ENCODE measurements around the gene DNAJB8. TPM values are rescaled to one million over a fixed set of nuclear protein-coding genes. Genes with fewer than 3 reads are reported as not detected.

Gene DNAJB8
- total RNA-seq, 4 donors from 2014 or later, result not detected

DNA sequence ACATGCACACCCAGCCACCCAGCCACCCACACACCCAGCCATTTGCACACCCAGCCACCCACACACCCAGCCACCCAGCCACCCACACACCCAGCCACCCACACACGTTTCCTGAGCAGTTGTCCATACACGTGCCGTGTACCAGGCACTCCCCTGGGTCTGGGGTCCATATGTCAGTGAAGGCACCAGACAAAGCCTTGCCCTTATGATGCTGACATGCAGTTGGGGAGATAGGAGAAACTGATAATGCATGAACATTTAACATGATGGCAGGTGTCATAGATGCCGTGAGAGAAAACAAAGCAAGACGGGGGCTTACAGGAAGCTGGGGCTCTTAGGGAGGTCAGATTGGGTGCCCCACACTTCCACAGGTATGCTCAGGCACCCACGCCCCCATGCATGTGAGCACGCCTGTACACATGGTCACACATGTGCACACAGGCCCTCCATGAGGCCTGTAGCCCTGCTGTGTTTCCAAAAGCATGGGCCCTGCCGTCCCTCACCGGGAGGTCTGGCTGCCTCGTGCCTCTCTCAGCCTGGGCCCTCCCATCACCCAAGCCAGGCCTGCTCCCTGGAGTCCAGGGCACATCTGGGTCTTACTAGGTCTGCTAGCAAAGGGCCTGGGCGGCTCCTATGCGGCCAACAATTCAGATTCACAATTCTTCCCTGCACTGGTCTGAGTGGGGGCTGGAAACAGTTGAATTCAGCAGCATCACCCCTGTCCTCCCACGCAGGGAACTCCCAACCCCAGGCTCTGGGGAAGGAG is 3.6 kb upstream of the DNAJB8 start:
- DNase-seq (ENCODE audit: low spot score in 2 of 2), result no peak
- TF ChIP-seq POLR2A (IDR thresholded peaks at IDR 0.05), result no peak
- TF ChIP-seq, protein P1, sequence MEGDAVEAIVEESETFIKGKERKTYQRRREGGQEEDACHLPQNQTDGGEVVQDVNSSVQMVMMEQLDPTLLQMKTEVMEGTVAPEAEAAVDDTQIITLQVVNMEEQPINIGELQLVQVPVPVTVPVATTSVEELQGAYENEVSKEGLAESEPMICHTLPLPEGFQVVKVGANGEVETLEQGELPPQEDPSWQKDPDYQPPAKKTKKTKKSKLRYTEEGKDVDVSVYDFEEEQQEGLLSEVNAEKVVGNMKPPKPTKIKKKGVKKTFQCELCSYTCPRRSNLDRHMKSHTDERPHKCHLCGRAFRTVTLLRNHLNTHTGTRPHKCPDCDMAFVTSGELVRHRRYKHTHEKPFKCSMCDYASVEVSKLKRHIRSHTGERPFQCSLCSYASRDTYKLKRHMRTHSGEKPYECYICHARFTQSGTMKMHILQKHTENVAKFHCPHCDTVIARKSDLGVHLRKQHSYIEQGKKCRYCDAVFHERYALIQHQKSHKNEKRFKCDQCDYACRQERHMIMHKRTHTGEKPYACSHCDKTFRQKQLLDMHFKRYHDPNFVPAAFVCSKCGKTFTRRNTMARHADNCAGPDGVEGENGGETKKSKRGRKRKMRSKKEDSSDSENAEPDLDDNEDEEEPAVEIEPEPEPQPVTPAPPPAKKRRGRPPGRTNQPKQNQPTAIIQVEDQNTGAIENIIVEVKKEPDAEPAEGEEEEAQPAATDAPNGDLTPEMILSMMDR (IDR thresholded peaks at IDR 0.05), result no peak
- intact Hi-C loops (cut with DNase I; ENCODE audit: low total_unique reads), result no loop called here
- WGBS, 2 donors, result 68 to 71% methylated on average over 12 to 13 of the region's 13 CpGs
- H3K4me3 ChIP-seq (ENCODE audit: low read depth, poor library complexity, severe bottlenecking), result no peak overlapping the region

DNA sequence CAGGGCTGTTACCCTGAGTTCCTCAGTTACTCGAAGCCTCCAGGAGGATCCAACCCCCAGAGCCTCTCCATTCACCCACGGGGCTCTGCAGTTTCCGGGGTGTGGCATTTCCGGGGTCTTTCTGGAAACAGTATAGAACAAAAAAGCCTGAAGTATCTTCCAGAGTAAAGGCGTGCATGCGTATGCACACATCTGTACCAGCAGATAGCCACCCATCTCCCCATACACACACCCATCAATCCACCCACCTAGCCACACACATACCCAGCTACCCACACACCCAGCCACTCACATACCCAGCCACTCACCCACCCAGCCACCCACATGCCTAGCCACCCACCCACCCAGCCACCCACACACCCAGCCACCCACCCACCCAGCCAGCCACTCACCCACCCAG is 2.9 kb upstream of the DNAJB8 start:
- intact Hi-C loops (cut with DNase I; ENCODE audit: low total_unique reads), result no loop called here
- 73 to 74% methylated on average over 6 of the region's 6 CpGs for WGBS, 2 donors
- no peak for TF ChIP-seq POLR2A (IDR thresholded peaks at IDR 0.05)
- no peak for DNase-seq (ENCODE audit: low spot score in 2 of 2)
- H3K4me3 ChIP-seq (ENCODE audit: low read depth, poor library complexity, severe bottlenecking), result no peak overlapping the region

DNA sequence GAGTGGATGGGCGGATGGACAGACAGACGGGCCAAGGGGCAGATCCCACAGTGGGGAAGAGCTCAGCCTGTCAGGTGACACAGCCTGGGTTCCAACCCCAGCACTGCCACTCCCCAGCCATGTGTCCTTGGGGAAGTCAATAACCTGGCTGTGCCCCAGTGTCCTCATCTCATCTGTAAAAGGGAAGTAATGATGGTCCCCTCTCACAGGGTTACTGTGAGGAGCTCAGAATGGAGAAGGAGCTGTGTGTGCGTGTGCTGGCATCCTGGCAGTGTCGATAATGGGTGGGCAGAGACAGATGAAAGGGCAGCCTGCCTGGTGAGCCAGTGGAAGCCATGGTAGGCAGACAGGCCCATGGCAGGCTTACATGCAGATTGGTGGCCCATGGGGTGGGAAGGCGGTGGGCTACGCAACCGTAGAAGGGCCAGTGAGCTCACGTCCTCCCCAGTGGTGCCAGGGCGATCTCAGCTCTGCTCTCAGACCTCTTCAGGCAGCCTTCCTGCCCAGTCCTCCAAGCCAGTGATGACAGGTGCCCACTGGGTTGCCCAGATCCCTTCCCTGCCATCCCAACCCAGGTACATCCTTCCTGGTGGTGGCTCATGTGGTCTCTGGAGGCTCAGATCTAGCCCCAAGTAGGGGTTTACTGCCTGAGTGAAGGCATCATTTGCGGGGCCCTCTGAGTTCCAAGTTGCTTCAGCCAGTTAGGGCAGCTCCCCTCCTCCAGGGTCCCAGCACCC is 2.3 kb upstream of the DNAJB8 start:
- no peak overlapping the region for H3K4me3 ChIP-seq (ENCODE audit: low read depth, poor library complexity, severe bottlenecking)
- WGBS, 2 donors, result 89% methylated on average over 10 of the region's 10 CpGs
- TF ChIP-seq, protein P1 (IDR thresholded peaks at IDR 0.05), result no peak
- TF ChIP-seq POLR2A (IDR thresholded peaks at IDR 0.05), result no peak
- DNase-seq (ENCODE audit: low spot score in 2 of 2), result no peak
- intact Hi-C loops (cut with DNase I; ENCODE audit: low total_unique reads), result no loop called here

DNA sequence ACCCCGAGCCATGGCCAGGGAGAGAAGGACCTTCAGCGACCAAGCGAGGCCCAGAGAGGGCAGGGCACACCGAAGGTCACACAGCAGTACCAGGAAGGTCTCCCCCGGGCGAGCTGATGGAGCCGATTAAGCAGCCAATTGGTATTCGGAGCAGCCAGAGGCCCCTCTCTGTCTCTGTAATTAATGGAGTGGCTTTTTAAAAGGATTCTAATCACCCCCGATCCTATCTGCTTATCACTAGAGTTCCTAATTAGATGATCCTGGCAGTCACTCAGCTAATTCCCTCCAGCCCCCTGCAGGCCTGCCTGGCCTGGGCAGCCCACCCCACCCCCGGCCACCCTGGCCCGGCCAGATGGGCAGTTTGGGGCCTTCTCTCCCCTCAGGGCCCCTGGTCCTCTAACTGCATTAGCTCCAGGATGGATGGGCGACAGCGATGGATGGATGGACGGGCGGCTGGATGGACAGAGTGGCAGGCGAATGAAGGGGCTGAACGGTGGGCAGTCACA is 1.6 kb upstream of the DNAJB8 start:
- no peak overlapping the region for H3K4me3 ChIP-seq (ENCODE audit: low read depth, poor library complexity, severe bottlenecking)
- intact Hi-C loops (cut with DNase I; ENCODE audit: low total_unique reads), result no loop called here
- no peak for DNase-seq (ENCODE audit: low spot score in 2 of 2)
- WGBS, 2 donors, result 76 to 84% methylated on average over 17 of the region's 17 CpGs
- TF ChIP-seq POLR2A (IDR thresholded peaks at IDR 0.05), result no peak
- TF ChIP-seq, protein P1 (IDR thresholded peaks at IDR 0.05), result no peak

DNA sequence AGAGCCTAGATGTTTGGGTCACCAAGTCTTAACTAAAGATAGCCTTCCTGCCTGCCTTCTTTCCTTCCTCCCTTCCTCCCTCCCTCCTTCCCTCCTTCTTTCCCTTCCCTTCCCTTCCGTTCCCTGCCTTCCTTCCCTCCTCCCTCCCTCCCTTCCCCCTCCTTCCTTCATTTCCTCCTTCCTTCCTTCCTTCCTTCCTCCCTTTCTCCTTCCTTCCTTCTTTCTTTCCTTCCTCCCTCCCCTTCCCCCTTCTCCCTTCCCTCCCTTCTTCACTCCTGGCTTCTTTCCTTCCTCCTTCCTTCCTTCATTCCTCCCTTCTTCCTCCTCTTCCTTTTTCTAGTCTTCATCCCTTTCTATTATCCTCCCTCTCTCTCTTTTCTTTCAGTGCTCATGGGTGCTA is 2.0 kb downstream of the DNAJB8 start:
- TF ChIP-seq, protein P1 (IDR thresholded peaks at IDR 0.05), result no peak
- TF ChIP-seq POLR2A (IDR thresholded peaks at IDR 0.05), result no peak
- H3K4me3 ChIP-seq (ENCODE audit: low read depth, poor library complexity, severe bottlenecking), result no peak overlapping the region
- intact Hi-C loops (cut with DNase I; ENCODE audit: low total_unique reads), result no loop called here
- no peak for DNase-seq (ENCODE audit: low spot score in 2 of 2)
- 36 to 39% methylated on average over 1 of the region's 1 CpG for WGBS, 2 donors

DNA sequence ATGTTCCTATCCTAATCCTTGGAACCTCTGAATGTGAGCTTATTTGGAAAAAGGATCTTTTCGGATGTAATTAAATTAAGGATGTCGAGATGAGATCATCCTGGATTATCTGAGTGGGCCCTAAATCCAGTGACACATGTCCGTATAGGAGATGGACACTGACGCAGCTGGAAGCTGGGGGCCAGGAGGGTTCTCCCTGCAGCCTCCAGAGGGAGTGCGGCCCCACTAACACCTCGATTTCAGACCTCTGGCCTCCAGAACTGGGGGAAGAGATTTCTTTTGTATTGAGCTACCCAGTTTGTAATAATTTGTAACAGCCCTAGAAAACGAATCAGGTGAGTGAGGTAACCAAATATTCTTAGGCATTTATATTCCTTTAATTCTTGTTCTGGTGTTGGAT is 2.5 kb downstream of the DNAJB8 start:
- TF ChIP-seq, protein P1 (IDR thresholded peaks at IDR 0.05), result no peak
- no peak for TF ChIP-seq POLR2A (IDR thresholded peaks at IDR 0.05)
- WGBS, 2 donors, result 67 to 71% methylated on average over 7 of the region's 7 CpGs
- DNase-seq (ENCODE audit: low spot score in 2 of 2), result no peak
- H3K4me3 ChIP-seq (ENCODE audit: low read depth, poor library complexity, severe bottlenecking), result no peak overlapping the region
- intact Hi-C loops (cut with DNase I; ENCODE audit: low total_unique reads), result no loop called here
